Activated naive CD8-positive, alpha-beta T cell treated with anti-CD3 and anti-CD28 coated beads, Interleukin-2, amount 10 ng/mL, durations not matched to agents 7 days and 5 days (primary cell): Measurements from ENCODE around the gene XNDC1N. TPM values are rescaled to one million over a fixed set of nuclear protein-coding genes. Genes with fewer than 3 reads are reported as not detected.
A peak's percentile ranks its signal among the peaks of the same experiment; 100 is the strongest.

Experiments
- ATAC-seq: fragments of 150-1000 bp; cut with Tn5 transposase; one replicate; pipeline ENCODE4 v1.10.0; 2021; ENCODE audit warnings: low read depth, moderate library complexity
- POLR2A ChIA-PET: fragments of 350-600 bp; sonication (Branson Sonifier 250); formaldehyde crosslinking; loops from one replicate; lab custom pipeline; 2021; ENCODE audit warnings: antibody characterized with exemption; lab: Charles Lee
- DNase-seq: peaks from one replicate; pipeline ENCODE4 v3.0.0; 2021
- H3K27ac Mint-ChIP-seq: one replicate; pipeline ENCODE4 v1.8.0; 2022; ENCODE audit warnings: mild to moderate bottlenecking, mixed read lengths
- H3K27me3 Mint-ChIP-seq: one replicate; pipeline ENCODE4 v1.8.0; 2022; ENCODE audit warnings: mild to moderate bottlenecking, moderate library complexity, mixed read lengths
- H3K36me3 Mint-ChIP-seq: one replicate; pipeline ENCODE4 v1.8.0; 2021; ENCODE audit warnings: mild to moderate bottlenecking, mixed read lengths
- H3K4me1 Mint-ChIP-seq: one replicate; pipeline ENCODE4 v1.8.0; 2021; ENCODE audit warnings: mixed read lengths
- H3K4me3 Mint-ChIP-seq: one replicate; pipeline ENCODE4 v1.8.0; 2022; ENCODE audit warnings: mild to moderate bottlenecking, moderate library complexity, mixed read lengths
- H3K9me3 Mint-ChIP-seq: one replicate; pipeline ENCODE4 v1.8.0; 2021; ENCODE audit warnings: mixed read lengths
- total RNA-seq, 2 experiments: library from RNA; stranded (reverse); gene quantifications; one replicate each; pipeline ENCODE4 v1.2.3, GENCODE V29; 2021

Gene XNDC1N
- total RNA-seq, 2 experiments from 2014 or later = 20.1 to 21.1 TPM

GRCh38 chr11:71947498-71947897 is 19.1 kb upstream of the XNDC1N start:
- POLR2A ChIA-PET = no interaction called here
- no peak overlapping the region for H3K4me3 Mint-ChIP-seq
- peaks cover 9% of the 10 kb centered on the region for H3K4me1 Mint-ChIP-seq
- peaks cover 10% of the 10 kb centered on the region for H3K36me3 Mint-ChIP-seq
- H3K27ac Mint-ChIP-seq = no peak overlapping the region
- H3K27me3 Mint-ChIP-seq = no peaks in the 10 kb centered on the region
- ATAC-seq = no peak
- no peak for DNase-seq
- no peaks in the 10 kb centered on the region for H3K9me3 Mint-ChIP-seq

- no peak overlapping the region for H3K27ac Mint-ChIP-seq
- ATAC-seq = no peak
- no peaks in the 10 kb centered on the region for H3K9me3 Mint-ChIP-seq
- POLR2A ChIA-PET = no interaction called here
- peaks cover 11% of the 10 kb centered on the region for H3K36me3 Mint-ChIP-seq
- H3K4me1 Mint-ChIP-seq = peaks cover 9% of the 10 kb centered on the region
- no peak overlapping the region for H3K4me3 Mint-ChIP-seq
- H3K27me3 Mint-ChIP-seq = no peaks in the 10 kb centered on the region
- no peak for DNase-seq
Measured at GRCh38 chr11:71946144-71946571, 17.8 kb upstream of the XNDC1N start.

- no peak for DNase-seq
- H3K4me1 Mint-ChIP-seq = peaks cover 3% of the 10 kb centered on the region
- no peak overlapping the region for H3K4me3 Mint-ChIP-seq
- peaks cover 9% of the 10 kb centered on the region for H3K36me3 Mint-ChIP-seq
- no peaks in the 10 kb centered on the region for H3K9me3 Mint-ChIP-seq
- ATAC-seq = no peak
- H3K27me3 Mint-ChIP-seq = no peaks in the 10 kb centered on the region
- H3K27ac Mint-ChIP-seq = no peak overlapping the region
- POLR2A ChIA-PET = no interaction called here
Measured at GRCh38 chr11:71940561-71941219, 12.3 kb upstream of the XNDC1N start.

- Mint-ChIP-seq H3K4me1 (peaks cover 8% of the 10 kb centered on the region), H3K36me3 (peaks cover 4% of the 10 kb centered on the region)
Measured at GRCh38 chr11:71937826-71938225, 9.4 kb upstream of the XNDC1N start.

GRCh38 chr11:71936825-71937224 is 8.4 kb upstream of the XNDC1N start:
- POLR2A ChIA-PET = no interaction called here
- DNase-seq (no peak), ATAC-seq (no peak)
- Mint-ChIP-seq H3K4me1 (peaks cover 10% of the 10 kb centered on the region), H3K4me3 (no peak overlapping the region), H3K27me3 (no peaks in the 10 kb centered on the region), H3K36me3 (peaks cover 3% of the 10 kb centered on the region), H3K9me3 (no peaks in the 10 kb centered on the region), H3K27ac (no peak overlapping the region)

More at GRCh38 chr11:71937826-71938225, 9.4 kb upstream of the XNDC1N start:
- POLR2A ChIA-PET = no interaction called here
- H3K4me3 Mint-ChIP-seq = no peak overlapping the region
- no peaks in the 10 kb centered on the region for H3K9me3 Mint-ChIP-seq
- no peak overlapping the region for H3K27ac Mint-ChIP-seq
- no peaks in the 10 kb centered on the region for H3K27me3 Mint-ChIP-seq
- ATAC-seq (no peak), DNase-seq (no peak)

- no peak for ATAC-seq
- Mint-ChIP-seq H3K36me3 (peaks cover 6% of the 10 kb centered on the region), H3K27me3 (no peaks in the 10 kb centered on the region), H3K9me3 (no peaks in the 10 kb centered on the region), H3K4me1 (peaks cover 18% of the 10 kb centered on the region), H3K27ac (no peak overlapping the region), H3K4me3 (no peak overlapping the region)
- POLR2A ChIA-PET = no interaction called here
- DNase-seq = no peak
Measured at GRCh38 chr11:71935338-71935925, 7.0 kb upstream of the XNDC1N start.

- Mint-ChIP-seq H3K4me1 (peaks cover 29% of the 10 kb centered on the region), H3K27me3 (no peaks in the 10 kb centered on the region), H3K27ac (no peak overlapping the region), H3K9me3 (no peaks in the 10 kb centered on the region), H3K36me3 (peaks cover 4% of the 10 kb centered on the region), H3K4me3 (no peak overlapping the region)
- DNase-seq = no peak
- no peak for ATAC-seq
- POLR2A ChIA-PET = no interaction called here
Measured at GRCh38 chr11:71934213-71934612, 5.8 kb upstream of the XNDC1N start.

- Mint-ChIP-seq H3K27me3 (no peaks in the 10 kb centered on the region), H3K4me3 (no peak overlapping the region), H3K27ac (no peak overlapping the region), H3K4me1 (peaks cover 32% of the 10 kb centered on the region), H3K36me3 (peaks cover 8% of the 10 kb centered on the region), H3K9me3 (no peaks in the 10 kb centered on the region)
- DNase-seq = no peak
- POLR2A ChIA-PET = no interaction called here
- no peak for ATAC-seq
Measured at GRCh38 chr11:71933141-71933933, 4.9 kb upstream of the XNDC1N start.

- Mint-ChIP-seq H3K27me3 (no peaks in the 10 kb centered on the region), H3K27ac (no peak overlapping the region), H3K9me3 (no peaks in the 10 kb centered on the region), H3K4me1 (peaks cover 36% of the 10 kb centered on the region), H3K4me3 (peak overlapping the region; percentile 21), H3K36me3 (peaks cover 10% of the 10 kb centered on the region)
- POLR2A ChIA-PET = no interaction called here
- ATAC-seq = no peak
- DNase-seq = no peak
Measured at GRCh38 chr11:71931245-71931602, 2.8 kb upstream of the XNDC1N start.

GRCh38 chr11:71930556-71931244 is 2.3 kb upstream of the XNDC1N start:
- H3K27me3 Mint-ChIP-seq = no peaks in the 10 kb centered on the region
- DNase-seq (no peak), ATAC-seq (no peak)
- peaks cover 12% of the 10 kb centered on the region for H3K36me3 Mint-ChIP-seq
- H3K27ac Mint-ChIP-seq = no peak overlapping the region
- no peaks in the 10 kb centered on the region for H3K9me3 Mint-ChIP-seq
- H3K4me3 Mint-ChIP-seq = peak overlapping the region; percentile 93
- POLR2A ChIA-PET = no interaction called here
- H3K4me1 Mint-ChIP-seq = peaks cover 36% of the 10 kb centered on the region

GRCh38 chr11:71929491-71929890 is 1.1 kb upstream of the XNDC1N start:
- peaks cover 19% of the 10 kb centered on the region for H3K36me3 Mint-ChIP-seq
- no peaks in the 10 kb centered on the region for H3K27me3 Mint-ChIP-seq
- DNase-seq = no peak
- peak overlapping the region; percentile 93 for H3K4me3 Mint-ChIP-seq
- H3K9me3 Mint-ChIP-seq = no peaks in the 10 kb centered on the region
- peaks cover 35% of the 10 kb centered on the region for H3K4me1 Mint-ChIP-seq
- H3K27ac Mint-ChIP-seq = peak overlapping the region; percentile 99
- POLR2A ChIA-PET = interaction anchor here (1.2 to 1.5 kb wide), 3 partner anchors 20 to 183 kb away, joined by 3 to 4 read pairs (median 4); partner anchors contain the start of gene ANAPC15
- no peak for ATAC-seq

- Mint-ChIP-seq H3K36me3 (peaks cover 19% of the 10 kb centered on the region), H3K9me3 (no peaks in the 10 kb centered on the region), H3K4me1 (peaks cover 30% of the 10 kb centered on the region), H3K27ac (peak within 1 kb of the TSS; percentile 99), H3K27me3 (no peaks in the 10 kb centered on the region), H3K4me3 (peak within 1 kb of the TSS; percentile 93)
- ATAC-seq = peak; percentile 89
- peak; percentile 95 for DNase-seq
- POLR2A ChIA-PET = interaction anchor here (0.6 to 1.7 kb wide), 8 partner anchors 20 to 506 kb away, joined by 3 to 8 read pairs (median 4); partner anchors contain the start of genes ANAPC15 and CLPB
Measured at GRCh38 chr11:71928737-71929443, 496 bp upstream of the XNDC1N start, which contains the start of gene RNF121. Gene RNF121, plus strand, starts transcription at chr11:71929046. Its CDS starts 16 bp downstream, at chr11:71929062.
